HG02623 (cell line): Measurements from ENCODE around the gene TNS1.

Source experiments
- ATAC-seq: cut with Tn5 transposase; IDR thresholded peaks from one replicate; pipeline ENCODE4 v1.9.1; 2021; ENCODE audit warnings: moderate library complexity; ENCODE audit not compliant: unreplicated experiment

TNS1 gene

GRCh38 chr2:217999595-217999959 is 3.2 kb downstream of the TNS1 start:
- no peak for ATAC-seq

- ATAC-seq, result no peak
Measured at GRCh38 chr2:217998926-217999594, 3.7 kb downstream of the TNS1 start.

- ATAC-seq, result no peak
Measured at GRCh38 chr2:217997510-217997909, 5.3 kb downstream of the TNS1 start.

- ATAC-seq, result no peak
Measured at GRCh38 chr2:217996361-217996760, 6.4 kb downstream of the TNS1 start.

GRCh38 chr2:217995731-217996231 is 7.0 kb downstream of the TNS1 start:
- no peak for ATAC-seq

GRCh38 chr2:217994776-217995274 is 8.0 kb downstream of the TNS1 start:
- ATAC-seq, result no peak

GRCh38 chr2:217993817-217994463 is 8.9 kb downstream of the TNS1 start:
- ATAC-seq, result no peak

GRCh38 chr2:217993138-217993537 is 9.7 kb downstream of the TNS1 start:
- ATAC-seq, result no peak

GRCh38 chr2:217992061-217992460 is 10.7 kb downstream of the TNS1 start:
- ATAC-seq, result no peak

GRCh38 chr2:217990791-217991465 is 11.9 kb downstream of the TNS1 start:
- no peak for ATAC-seq

GRCh38 chr2:217990389-217990788 is 12.4 kb downstream of the TNS1 start:
- no peak for ATAC-seq

GRCh38 chr2:217989221-217989948 is 13.4 kb downstream of the TNS1 start:
- ATAC-seq, result no peak

GRCh38 chr2:217988840-217989204 is 14.0 kb downstream of the TNS1 start:
- no peak for ATAC-seq

- ATAC-seq, result no peak
Measured at GRCh38 chr2:217988014-217988839, 14.6 kb downstream of the TNS1 start.

- ATAC-seq, result no peak
Measured at GRCh38 chr2:217987391-217987790, 15.4 kb downstream of the TNS1 start.

GRCh38 chr2:217986256-217986961 is 16.4 kb downstream of the TNS1 start:
- ATAC-seq, result no peak

- no peak for ATAC-seq
Measured at GRCh38 chr2:217983276-217984233, 19.2 kb downstream of the TNS1 start.

GRCh38 chr2:217981971-217982370 is 20.8 kb downstream of the TNS1 start:
- ATAC-seq, result no peak
